ENCODE measurements around the gene IGFN1.
"Not testable (repeated sequence)": the region's sequence is repeated elsewhere in the genome, so short reads cannot be mapped to it uniquely, and the experiment has no call there.

The IGFN1 gene

DNA sequence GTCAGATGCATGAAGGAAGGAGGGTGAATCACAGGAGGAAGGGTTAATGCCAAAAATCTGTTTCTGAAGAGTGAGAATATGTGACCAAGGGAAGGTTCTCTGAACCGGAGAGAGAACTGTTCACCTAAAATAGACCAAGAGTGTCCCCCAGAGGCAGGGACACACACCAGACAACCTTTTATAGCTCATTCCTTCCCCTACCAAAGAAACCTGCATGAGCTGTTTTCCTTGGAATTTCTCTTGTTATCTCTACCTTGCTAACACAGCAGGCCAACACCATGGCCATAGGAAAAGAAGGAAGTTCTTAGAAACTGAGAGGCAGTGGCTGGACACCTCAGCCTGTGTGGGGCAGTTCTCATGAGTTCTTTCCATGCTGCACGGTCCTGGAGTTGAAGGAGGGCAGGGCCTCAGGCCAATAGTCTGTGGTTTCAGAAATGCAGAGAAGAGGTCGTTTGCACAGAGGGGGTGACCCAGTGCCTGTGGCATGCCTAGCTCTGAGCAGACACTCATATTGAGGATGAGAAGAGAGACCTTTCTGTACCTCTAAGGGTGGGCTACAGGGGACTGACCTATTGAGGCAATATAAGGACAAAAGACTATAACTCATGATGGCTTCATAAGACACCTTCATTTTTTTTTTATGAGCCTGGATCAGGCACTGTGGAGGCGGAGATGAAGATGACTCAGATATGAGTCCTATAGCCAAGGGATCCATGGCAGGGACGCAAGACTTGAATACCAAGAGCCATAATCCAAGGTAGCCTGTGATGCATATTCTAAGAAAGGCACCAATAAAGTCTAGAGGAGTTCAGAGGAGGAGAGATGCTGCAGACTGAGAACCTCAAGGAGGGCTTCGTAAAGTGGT, 39.4 kb downstream of the IGFN1 start:
- TF ChIP-seq, protein P1, sequence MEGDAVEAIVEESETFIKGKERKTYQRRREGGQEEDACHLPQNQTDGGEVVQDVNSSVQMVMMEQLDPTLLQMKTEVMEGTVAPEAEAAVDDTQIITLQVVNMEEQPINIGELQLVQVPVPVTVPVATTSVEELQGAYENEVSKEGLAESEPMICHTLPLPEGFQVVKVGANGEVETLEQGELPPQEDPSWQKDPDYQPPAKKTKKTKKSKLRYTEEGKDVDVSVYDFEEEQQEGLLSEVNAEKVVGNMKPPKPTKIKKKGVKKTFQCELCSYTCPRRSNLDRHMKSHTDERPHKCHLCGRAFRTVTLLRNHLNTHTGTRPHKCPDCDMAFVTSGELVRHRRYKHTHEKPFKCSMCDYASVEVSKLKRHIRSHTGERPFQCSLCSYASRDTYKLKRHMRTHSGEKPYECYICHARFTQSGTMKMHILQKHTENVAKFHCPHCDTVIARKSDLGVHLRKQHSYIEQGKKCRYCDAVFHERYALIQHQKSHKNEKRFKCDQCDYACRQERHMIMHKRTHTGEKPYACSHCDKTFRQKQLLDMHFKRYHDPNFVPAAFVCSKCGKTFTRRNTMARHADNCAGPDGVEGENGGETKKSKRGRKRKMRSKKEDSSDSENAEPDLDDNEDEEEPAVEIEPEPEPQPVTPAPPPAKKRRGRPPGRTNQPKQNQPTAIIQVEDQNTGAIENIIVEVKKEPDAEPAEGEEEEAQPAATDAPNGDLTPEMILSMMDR (IDR thresholded peaks at IDR 0.05; ENCODE audit: borderline replicate concordance, control extremely low read depth, extremely low read depth, insufficient read depth, missing control alignments), result no peak
- DNase-seq (ENCODE audit: low spot score), result no peak
- in situ Hi-C loops (cut with MboI; ENCODE audit: low sequenced_read_pairs, unreplicated experiment), result no loop called here

DNA sequence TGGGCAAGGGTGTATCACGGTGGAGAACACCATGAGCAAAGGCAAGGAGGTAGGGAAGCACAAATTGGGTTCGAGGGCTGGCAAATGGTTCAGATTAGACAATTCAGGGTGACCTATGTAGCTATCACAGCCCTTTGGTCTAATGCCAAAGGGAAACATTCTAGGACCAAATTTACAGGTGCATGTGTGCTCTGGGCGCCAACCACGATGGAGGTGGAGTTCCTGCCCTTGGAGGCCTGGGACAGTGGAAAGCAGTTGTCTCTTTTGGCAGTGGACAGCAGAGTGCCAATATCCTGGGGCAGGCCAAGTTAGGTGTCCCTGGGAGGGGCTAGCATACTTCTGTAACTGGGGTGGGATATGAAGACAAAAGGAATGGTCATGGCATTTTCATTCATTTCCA, 40.1 kb downstream of the IGFN1 start:
- in situ Hi-C loops (cut with MboI; ENCODE audit: low sequenced_read_pairs, unreplicated experiment), result no loop called here
- TF ChIP-seq, protein P1 (IDR thresholded peaks at IDR 0.05; ENCODE audit: borderline replicate concordance, control extremely low read depth, extremely low read depth, insufficient read depth, missing control alignments), result no peak
- DNase-seq (ENCODE audit: low spot score), result no peak

DNA sequence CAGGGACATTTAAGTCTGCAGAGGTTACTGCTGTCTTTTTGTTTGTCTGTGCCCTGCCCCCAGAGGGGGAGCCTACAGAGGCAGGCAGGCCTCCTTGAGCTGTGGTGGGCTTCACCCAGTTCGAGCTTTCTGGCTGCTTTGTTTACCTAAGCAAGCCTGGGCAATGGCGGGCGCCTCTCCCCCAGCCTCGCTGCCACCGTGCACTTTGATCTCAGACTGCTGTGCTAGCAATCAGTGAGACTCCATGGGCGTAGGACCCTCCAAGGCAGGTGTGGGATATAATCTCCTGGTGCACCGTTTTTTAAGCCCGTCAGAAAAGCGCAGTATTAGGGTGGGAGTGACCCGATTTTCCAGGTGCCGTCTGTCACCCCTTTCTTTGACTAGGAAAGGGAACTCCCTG, 49.0 kb downstream of the IGFN1 start:
- DNase-seq (ENCODE audit: low spot score); in situ Hi-C loops (cut with MboI; ENCODE audit: low sequenced_read_pairs, unreplicated experiment): not testable (repeated sequence)

DNA sequence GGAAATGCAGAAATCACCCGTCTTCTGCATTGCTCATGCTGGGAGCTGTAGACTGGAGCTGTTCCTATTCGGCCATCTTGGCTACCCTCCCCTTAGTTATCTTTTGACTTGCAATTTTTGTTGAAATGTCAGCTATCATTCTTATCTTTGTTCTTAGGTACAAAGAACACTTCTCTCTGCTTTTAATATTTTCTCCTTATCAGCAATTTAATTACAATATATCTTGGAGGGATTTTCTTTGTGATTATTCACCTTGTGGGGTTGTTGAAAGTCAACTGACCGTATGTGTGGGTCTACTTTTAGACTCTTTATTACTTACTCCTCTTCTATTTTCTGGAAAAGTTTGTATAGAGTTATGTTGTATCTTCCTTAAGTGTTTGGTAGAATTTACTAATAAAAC, 49.5 kb downstream of the IGFN1 start:
- in situ Hi-C loops (cut with MboI; ENCODE audit: low sequenced_read_pairs, unreplicated experiment), result no loop called here
- DNase-seq (ENCODE audit: low spot score), result no peak
- TF ChIP-seq, protein P1 (IDR thresholded peaks at IDR 0.05; ENCODE audit: borderline replicate concordance, control extremely low read depth, extremely low read depth, insufficient read depth, missing control alignments), result no peak

DNA sequence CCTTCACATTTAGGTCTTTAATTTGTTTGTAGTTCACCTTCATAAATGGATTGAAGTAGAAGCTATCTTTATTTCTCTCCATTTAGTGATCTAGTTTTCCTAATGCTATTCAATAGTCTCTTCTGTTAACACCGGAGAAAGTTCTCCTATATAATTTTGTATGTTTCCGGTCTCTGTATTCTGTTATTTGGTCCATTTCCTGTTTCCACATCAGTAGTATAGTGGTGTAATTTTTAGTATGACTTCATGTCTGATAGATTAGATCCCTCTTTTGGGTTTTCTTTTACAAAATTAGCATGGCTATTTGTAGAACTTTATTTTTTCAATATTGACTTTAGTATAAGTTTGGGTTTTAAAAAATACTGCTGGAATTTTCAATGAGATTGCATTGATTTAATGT, 51.1 kb downstream of the IGFN1 start:
- in situ Hi-C loops (cut with MboI; ENCODE audit: low sequenced_read_pairs, unreplicated experiment), result no loop called here
- no peak for DNase-seq (ENCODE audit: low spot score)
- TF ChIP-seq, protein P1 (IDR thresholded peaks at IDR 0.05; ENCODE audit: borderline replicate concordance, control extremely low read depth, extremely low read depth, insufficient read depth, missing control alignments), result no peak

DNA sequence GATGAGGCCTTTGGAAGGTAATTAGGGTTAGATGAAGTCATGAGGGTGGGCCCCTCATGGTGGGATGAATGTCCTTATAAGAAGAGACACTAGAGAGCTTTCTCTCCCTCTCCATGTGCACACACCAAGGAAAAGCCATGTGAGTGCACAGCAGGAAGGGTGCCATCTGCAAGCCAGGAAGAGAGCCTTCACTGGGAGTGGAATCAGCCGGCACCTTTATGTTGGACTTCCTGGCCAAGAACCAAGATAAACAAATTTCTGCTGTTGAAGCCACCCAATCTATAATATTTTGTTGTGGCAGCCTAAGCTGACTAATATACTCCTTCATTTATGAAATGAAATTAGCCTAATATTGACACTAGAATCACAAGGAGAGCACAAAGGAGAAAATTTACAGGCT, 54.5 kb downstream of the IGFN1 start:
- no peak for DNase-seq (ENCODE audit: low spot score)
- in situ Hi-C loops (cut with MboI; ENCODE audit: low sequenced_read_pairs, unreplicated experiment), result no loop called here
- TF ChIP-seq, protein P1 (IDR thresholded peaks at IDR 0.05; ENCODE audit: borderline replicate concordance, control extremely low read depth, extremely low read depth, insufficient read depth, missing control alignments), result no peak

DNA sequence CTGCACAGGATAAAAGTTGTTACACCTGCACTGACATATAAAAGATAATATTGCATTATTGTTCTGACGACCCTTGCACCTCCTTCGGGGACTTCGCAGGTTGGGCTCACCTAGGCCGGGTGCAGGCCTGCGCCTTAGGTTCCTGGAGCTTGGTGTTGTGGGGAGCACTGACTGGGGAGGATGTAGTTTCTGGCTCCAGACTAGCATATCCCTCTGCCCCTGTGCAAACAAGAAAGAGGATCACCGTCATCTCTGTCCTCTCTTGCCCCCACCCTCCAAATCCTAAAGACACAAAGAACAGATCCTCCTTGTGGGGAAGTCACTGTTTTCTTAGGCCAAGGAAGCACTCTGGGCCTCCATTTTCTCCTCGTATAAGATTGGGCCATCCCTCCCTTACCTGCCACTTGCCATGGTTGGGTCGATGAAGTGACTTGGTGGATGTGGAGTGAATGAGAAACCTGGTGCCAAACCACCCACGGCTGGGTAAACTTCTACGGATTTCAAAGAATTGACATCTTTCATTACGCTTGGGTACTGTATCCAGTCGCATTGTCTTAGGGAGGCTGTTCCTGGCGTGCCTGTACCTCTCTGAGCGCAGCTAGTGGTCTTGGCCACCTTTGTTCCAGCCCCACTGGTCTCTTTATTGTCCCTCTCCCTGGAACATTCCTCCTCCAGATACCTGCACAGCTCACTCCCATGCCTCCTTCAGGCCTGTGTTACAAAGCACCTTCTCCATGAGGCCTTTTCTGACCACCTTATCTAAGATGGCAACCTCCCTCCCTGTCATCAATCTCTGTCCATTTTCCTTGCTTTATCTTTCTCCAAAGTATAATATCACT, 58.3 kb downstream of the IGFN1 start:
- in situ Hi-C loops (cut with MboI; ENCODE audit: low sequenced_read_pairs, unreplicated experiment), result no loop called here
- TF ChIP-seq, protein P1 (IDR thresholded peaks at IDR 0.05; ENCODE audit: borderline replicate concordance, control extremely low read depth, extremely low read depth, insufficient read depth, missing control alignments), result no peak
- peak; percentile 2 for DNase-seq (ENCODE audit: low spot score)
